Measurements from ENCODE around the gene TMEM143.
A peak's percentile ranks its signal among the peaks of the same experiment; 100 is the strongest.
"Not testable (repeated sequence)": the region's sequence is repeated elsewhere in the genome, so short reads cannot be mapped to it uniquely, and the experiment has no call there.

The TMEM143 gene

DNA sequence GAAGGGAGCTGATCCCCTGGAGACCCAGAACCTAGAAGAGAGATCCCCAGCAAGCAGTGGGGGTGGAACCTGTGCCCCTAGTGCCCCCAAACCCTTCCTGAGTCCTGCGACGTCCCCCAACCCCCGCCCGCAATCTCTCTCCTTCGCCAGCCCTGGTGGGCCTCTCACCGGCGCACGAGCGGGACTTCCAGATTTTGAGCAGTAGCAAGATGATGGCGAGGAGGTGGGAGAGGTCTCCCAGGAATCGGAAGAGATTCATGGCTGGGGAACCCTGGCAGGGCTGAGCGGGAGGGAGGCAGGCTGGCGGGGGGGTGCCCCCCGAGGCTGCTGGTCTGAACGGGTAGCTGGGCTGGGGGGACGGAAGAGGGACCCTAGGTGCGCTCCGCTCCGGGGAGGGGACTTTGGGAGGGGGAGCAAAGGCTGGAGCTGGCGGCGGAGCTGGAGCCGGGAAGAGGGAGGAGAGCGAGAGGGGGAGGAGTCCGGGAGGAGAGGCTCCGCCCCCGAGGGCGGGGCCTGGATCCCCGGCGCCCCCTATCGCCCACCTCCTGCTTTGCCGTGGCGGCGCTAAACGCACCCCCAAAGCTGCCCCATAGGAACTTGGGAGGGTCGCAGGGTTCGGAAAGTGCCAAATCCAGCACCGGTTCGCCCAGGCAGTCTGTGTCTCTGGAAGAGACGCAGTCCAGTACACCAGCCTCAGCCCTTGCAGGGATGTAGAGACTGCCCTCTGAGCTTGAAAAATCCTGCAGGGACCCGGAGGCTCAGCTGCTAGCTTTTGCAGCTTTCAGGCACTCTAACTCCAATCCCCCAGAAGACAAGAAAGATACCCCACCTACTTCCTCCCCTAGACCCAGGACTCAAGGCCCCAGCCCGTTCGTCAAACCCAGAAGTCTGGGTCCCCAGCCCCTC lies 27.6 kb upstream of the TMEM143 start, which contains the start of gene KDELR1:
Gene KDELR1 (minus strand): TSS at position 452 of the 906 bp plus-strand sequence. CDS start 193 bp downstream, at position 259.
- peak; percentile 74 to 78 (median 75) for DNase-seq

DNA sequence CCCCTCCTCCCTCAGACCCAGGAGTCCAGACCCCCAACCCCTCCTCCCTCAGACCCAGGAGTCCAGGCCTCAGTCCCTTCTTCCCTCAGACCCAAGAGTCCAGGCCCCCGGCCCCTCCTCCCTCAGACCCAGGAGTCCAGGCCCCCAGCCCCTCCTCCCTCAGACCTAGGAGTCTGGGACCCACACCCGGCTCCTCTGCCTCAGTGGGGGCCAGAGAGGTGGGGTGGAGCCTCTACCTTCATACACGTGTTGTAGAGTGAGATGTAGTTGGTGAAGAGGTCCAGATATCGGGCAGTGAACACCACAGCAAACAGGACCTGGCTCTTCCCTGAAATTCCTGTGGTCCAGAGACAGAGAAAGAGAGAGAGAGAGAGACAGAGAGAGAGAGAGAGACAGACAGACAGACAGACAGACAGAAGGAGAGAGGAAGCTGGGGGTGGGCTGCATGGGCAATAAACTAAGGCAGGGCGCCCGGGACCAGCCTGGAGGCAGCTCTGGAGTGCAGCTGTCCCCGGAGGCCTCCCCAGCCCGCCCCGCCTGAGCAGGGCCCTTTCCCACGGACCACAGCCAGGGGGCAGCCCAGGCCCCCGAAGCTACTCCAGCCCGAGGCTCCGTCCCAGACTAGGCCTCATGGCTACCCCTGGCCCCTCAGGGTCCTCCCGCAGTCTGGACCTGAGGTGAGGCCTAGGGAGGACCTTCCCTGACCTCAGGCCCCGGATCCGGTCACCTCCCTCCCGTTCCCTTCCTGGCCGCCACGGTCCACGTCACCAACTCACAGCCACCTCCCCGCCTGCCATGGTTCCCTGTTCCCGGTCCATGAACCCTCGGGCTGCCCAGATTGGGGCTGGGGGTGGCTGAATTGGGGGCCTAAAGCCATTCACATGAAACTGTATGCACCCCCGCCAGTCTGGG lies 26.7 kb upstream of the TMEM143 start:
- DNase-seq, result peak; percentile 56 to 74 (median 56)

DNA sequence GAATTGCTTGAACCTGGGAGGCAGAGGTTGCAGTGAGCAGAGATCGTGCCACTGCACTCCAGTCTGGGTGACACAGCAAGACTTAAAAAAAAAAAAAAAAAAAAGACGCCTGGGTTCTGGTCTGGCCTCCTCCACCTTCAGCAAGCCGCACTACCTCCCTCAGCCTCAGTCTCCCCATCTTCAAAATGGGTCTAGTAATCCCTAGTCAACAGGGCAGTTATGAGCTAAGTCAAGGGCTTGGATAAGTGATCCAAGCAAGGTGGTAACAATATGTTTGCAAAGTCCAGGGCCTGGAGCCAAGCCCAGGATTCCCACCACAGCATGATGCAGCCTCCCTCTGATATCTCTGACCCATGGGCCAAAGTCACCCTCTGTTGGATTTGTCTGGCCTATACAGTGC lies 23.2 kb upstream of the TMEM143 start:
- DNase-seq, result no peak

DNA sequence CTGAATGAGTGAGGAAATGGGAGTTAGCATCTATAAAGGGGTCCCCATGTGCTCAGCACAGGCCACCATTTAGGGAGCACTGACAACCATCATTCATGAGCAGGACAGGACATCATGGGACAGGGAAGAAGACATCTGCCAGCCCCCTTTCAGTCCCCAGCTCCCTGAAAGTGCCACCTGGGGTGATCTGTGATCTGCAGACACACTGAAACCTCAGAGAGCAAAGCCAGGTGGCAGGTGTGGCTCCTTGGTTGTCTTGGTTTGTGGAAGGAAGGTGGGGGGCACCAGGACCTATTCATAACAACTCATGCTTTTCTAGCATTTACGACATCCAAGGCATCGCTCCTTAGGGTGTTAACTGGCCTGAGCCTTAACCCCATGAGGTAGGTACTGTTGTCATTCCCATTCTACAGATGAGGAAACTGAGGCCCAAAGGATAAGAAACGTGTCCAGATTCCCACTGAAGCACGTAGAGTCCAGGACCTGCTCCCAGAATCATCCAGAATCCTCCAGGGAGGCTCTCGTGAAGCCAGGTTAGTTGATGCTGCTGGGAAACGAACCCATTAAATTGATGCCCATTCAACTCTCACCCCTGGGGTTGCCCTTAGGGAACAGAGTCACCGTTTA lies 21.8 kb upstream of the TMEM143 start:
- no peak for DNase-seq

DNA sequence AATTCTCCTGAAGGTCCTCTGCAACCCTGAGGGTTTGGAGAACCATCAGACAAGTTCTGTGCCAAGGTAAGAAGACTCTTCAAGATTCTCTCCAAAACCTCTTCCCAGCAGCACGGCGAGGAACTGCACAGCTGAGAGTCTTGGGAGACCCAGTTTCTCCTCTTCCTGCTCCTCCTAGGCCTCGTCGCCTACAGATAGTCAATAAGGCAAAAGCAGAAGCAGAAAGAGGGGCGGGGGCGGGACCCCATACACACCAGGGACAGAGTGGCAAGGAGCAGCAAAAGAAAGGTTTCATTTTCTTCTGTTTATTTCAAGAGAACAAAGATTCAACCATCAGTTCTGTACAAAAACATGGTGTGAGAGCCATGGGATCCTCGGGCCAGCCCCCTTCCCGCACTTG lies 18.5 kb upstream of the TMEM143 start:
- no peak for DNase-seq

DNA sequence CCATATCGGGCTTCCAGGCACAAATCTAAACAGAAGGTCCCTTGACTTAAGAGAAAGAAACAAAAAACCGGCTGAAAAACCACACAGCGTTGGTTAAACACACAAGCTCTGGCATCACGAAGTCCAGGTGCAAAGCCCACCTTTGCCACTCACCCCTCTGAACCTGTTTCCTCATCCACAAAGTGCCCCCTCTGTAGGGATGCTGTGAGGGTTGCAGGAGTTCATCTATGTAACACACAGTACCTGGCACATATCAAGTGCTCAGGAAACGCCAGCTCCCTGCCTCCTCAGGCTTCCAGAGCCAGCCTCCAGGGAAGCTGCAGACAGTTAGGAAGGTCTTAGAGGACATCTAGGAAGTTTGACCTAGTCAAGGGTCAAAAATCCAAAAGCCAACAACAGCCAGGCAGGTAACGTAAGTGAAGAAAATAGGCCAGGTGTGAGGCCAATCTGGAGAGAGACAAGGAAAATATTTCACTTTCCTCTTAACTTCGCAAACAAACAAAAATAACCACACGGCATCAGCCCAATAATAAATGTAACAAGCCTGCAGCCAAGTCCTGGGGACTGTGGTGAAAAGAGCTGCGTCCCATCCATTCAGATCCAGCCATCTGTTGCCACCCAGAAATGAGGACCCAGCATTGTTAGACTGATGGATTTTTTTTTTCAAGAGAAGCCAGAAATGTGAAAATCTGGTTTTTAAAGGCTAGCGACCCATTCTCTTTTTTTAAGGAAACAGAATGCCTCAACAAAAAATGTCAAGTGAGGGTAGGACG lies 17.6 kb upstream of the TMEM143 start:
- DNase-seq, result no peak

DNA sequence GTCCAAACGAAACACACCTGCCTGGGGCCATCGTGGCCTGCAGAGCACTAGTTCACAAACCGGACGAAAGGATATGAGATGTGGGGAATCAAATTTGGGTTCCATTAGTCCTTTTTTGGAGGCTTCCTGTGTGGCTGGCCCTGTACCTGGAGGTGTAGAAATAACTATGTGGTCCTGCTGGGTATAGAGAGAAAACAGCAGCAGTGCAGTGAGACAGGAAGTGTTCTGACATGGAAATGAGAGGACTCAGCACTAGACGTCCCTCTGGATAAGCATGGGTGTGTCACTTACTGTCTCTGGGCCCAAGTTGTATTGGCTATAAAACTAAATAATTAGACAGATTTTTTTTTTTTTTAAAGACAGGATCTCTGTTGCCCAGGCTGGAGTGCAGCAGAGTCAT lies 15.3 kb upstream of the TMEM143 start:
- DNase-seq, result no peak

DNA sequence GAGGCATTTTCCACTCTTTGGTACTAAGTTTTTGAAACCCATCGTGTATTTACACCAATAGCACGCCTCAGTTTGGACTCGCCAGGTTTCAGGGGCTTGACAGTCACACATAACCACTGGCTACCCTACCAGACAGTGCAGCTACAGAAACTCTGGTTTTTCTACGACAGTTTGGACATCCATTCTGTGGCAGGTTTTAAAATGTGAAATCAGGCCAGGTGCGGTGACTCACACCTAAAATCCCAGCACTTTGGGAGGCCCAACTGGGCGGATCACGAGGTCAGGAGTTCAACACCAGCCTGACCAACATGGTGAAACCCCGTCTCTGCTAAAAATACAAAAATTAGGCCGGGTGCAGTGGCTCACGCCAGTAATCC lies 14.4 kb upstream of the TMEM143 start:
- DNase-seq, result no peak

DNA sequence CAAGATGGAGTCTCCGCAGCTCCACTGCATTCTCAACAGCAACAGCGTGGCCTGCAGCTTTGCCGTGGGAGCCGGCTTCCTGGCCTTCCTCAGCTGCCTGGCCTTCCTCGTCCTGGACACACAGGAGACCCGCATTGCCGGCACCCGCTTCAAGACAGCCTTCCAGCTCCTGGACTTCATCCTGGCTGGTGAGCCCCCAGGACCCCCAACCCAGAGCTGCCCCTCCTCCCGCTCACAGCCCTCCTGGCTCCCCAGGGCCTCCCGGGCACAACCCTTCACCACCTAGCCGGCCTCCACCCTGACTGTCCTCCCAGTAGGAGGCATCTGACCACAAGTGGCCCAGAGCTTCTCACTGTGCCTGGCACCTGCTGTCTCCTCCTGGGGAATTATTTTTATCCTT lies 9.8 kb upstream of the TMEM143 start:
- no peak for DNase-seq

DNA sequence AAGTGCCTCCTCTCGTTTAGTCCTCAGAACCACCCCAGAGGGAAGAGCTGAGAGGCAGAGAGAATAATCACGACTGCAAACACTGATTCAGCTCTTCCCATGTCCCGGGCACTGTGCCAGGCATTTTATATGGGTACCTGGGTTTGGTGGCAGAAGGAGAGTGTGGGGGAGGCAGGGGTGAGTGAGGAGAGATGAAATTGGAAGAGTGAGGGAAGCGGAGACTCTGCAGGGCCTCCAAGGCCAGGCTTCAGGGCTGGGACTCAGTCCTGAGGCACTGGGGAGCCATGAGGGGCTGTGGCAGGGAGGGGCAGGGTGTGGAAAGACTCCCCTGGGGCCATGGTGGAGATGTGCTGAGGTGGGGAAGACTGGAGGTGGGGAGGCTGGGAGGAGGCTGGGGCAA lies 9.2 kb upstream of the TMEM143 start:
- DNase-seq, result peak; percentile 57 to 96 (median 84)

DNA sequence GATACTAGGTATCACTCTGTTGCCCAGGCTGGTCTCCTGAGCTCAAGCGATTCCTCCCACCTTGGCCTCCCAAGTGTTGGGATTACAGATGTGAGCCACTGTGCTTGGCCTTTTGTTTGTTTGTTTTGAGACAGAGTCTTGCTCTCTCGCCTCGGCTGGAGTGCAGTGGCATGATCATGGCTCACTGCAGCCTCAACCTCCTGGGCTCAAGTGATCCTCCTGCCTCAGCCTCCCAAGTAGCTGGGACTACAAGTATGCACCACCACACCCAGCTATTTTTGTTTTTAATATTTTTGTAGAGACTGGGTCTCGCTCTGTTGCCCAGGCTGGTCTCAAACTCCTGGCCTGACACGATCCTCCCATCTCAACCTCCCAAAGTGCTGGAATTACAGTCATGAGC lies 8.0 kb upstream of the TMEM143 start:
- not testable (repeated sequence) for DNase-seq

DNA sequence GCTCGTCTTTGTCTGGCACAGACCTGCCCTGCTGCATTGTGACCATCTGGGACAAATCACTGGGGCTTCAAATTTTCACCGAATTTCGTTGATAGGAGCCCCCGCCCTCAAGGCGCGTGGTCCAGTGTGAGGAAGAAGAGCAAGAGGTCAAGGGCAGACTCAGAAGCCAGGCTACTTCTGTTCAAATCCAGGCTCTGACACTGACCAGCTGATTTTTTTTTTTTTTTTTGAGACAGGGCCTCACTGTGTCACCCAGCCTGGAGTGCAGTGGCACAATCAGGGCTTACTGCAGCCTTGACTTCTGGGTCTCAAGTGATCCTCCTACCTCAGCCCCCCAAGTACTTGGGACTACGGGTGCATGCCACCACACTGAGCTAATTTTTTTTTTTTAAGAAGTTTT lies 7.6 kb upstream of the TMEM143 start:
- DNase-seq, result no peak

DNA sequence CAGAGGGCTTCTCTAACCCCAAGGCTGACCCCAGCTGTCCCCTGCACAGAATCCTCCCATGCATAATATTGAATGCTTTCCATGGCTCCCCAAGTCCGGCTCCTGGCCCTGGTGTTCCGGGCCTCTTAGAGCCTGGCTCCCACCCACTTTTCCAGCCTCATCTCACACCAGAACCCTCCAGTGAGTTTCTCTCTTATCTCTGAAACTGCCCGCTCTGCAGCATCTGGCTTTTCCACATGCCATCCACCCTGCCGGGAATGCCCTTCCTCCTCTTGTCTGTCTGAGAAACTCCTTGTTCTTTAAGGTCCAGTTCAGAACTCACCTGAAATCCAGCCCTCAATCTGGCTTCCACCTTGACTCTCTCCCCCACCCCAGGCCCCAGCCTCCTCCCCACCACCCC lies 7.2 kb upstream of the TMEM143 start:
- DNase-seq, result no peak

DNA sequence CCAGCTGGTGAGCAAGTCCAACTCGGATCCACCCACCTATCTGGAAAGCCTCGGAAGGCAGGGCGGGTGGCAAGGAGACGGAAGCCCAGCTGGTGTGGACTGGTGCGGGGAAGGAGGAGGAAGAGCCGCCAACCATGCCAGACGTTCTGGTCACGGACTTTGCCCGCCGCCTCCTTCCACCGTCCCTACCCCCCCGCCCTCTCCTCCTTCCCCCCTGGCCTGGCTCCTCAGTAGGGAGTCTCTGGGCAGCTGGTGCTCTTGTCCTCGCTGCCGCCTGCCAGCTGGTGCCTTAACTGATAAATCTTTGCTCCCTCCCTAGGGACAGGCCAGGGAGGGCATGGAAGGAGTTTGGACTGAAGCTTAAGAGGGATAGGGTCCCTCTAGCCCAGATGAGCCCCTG lies 5.2 kb upstream of the TMEM143 start:
- DNase-seq, result peak; percentile 50 to 80 (median 72)

DNA sequence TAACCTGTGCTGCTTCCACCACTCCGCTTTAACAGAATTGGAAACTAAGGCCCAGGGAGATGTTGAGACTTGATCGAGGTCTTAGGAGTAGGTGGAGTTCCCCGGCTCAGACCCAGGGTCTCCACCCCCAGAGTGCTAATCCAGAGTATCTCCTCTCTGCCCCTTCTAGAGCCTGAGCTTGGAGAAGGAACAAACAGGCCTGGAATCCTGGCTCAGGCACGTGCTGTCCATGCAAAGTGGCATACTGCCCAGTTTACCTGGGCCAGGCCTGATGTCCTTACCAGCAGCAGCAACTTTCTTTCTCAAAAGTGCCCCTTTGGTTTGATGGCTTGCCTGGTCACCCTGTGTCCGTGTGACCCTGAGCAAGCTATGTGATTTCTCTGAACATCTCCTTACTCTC lies 4.1 kb upstream of the TMEM143 start:
- DNase-seq, result no peak

DNA sequence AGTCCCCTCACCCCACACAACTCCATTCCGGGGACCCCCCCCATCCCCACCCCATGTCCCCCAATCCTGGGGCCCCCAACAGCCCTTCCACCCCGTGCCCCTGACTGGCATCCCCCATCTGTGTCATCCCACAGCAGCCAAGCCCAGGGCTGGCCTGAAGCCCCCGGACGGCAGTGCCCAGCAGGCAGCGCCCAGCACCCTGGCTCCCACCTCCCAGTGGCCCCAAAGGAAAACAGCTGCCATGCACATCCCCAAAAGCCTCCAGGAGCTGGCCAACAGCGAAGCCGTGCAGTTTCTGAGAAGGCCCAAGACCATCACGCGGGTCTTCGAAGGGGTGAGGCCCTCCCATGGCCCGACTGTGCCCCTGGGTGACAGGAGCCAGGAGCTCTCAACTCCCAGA lies 1.9 kb upstream of the TMEM143 start:
- DNase-seq, result no peak

DNA sequence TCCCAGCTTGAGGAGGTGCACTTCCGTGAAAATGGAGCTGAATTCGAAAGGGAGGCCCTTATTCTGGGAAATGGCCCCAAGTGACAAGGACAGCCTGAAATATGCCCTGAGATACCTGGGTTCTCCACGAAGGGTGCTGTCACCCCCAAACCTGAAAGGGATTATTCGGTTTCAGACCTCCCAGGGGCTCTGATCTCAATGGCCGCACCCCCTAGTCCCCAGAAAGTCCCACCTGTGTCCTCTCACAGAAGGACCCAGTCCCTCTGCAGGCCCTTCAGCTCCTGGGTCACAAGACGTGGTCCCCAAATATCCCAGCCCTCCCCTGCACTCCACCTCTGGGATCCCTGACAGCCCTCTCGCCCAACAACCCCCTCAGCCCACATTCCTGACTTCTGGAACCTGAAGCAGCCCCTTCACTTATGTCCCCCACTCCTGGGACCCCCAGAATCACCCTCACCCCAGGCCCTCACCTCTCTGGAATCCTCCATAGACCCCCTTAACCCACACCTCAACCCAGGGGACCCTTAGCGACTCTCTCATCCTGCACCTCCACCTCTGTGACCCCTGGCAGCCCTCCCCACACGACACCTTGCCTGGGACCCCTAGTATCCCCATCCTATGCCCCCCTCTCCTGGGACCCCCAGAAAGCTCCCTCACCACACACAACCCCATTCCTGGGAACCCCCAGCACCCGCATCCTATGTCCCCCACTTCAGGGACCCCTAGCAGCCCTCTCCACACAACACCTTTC lies 1.0 kb upstream of the TMEM143 start:
- no peak for DNase-seq

DNA sequence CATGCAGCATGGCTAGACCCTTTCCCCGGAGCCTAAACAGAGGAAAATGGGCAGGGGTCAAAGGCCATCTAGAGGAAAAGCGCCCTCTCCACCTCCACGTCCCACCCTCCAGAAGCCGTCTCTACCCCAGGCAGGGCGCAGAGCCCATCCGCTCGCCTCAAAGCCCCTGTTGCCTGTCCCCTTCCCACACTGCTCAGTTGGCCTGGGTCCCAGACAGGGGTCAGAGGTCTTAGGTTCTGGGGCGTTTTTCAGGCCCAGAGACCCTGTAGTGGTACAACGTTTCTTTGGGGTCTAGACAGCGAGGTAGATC lies 285 bp downstream of the TMEM143 start:
- no peak for DNase-seq

DNA sequence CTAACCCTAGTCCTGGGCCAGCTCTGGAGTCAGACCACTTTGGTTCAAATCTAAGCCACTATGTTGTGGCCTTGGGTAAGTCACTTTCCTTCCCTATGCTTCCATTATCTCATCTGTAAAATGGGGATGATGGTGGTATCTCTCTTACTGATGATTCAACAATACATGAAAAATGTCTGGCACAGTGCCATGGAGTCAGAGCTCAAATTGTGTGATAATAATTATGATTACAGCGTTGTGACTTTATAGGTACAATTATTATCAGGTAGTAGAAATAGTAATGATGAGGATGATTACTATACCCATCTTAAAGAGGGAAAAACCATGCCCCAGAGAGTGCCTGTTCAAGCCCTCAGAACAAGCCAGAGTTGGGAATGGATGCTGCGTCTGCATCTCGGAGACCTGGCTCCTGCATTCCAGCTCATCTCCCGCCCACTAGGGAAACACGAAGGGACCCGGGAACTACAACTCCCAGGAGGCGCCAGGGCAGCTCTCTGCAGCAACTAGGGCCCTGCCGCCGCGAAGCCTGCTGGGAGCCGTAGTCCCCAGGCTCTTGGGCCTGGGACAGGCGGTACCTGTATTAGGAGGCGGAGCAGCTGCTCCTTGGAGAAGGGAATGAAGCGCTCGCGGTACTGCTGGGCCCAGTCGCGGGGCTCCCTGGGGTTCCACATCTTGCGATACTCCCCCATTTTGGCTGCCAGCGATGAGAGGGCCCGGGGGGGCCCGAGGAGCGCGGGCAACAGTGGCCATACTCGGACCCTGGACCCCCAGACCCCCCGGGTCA lies 832 bp downstream of the TMEM143 start:
- peak; percentile 91 to 98 (median 96) for DNase-seq

DNA sequence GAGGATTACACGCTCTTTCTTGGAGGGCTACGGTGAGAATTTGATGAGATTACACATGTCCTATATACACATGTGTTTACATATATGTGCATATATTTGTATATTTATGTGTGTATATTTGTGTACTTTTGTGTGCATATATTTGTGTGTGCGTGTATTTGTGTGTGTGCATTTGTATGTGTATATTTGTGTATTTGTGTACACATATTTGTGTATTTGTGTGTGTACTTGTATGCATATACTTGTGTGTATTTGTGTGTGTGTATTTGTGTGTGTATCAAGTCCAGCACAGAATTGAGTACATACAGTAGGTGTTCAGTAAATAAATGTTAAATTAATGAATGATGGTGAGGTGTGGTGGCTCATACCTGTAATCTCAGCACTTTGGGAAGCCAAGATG lies 1.8 kb downstream of the TMEM143 start:
- DNase-seq, result no peak

DNA sequence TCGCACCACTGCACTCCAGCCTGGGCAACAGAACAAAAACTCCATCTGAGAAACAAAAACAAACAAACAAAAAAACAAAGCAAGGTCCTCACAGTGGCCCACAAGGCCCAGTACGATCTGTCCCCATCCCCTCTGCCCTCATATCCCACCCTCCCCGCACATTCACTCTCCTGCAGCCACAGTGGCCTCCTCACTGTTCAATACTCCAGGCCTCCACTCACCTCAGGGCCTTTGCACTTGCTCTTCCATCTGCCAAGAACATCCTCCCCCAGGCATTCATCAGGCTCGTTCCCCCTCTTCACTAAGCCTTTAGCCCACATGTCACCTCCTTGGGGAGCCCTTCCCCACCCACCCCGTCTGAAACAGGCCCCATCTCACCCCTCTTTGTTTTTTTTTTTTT lies 4.6 kb downstream of the TMEM143 start:
- DNase-seq, result no peak

All from NCI-H1417 (cell line).